NCI-H1105 treated with DMSO at 0.1 percent for 48 hours (cell line): ENCODE measurements around the gene AUTS2.

Experiments used
- DNase-seq: peaks from one replicate; lab custom pipeline; 2025; lab: John Stamatoyannopoulos, UW

The AUTS2 gene

GRCh38 chr7:70463352-70463938 is 865.2 kb downstream of the AUTS2 start:
- DNase-seq = no peak

- DNase-seq = no peak
Observed at GRCh38 chr7:70466725-70467364, 868.6 kb downstream of the AUTS2 start.

DNA sequence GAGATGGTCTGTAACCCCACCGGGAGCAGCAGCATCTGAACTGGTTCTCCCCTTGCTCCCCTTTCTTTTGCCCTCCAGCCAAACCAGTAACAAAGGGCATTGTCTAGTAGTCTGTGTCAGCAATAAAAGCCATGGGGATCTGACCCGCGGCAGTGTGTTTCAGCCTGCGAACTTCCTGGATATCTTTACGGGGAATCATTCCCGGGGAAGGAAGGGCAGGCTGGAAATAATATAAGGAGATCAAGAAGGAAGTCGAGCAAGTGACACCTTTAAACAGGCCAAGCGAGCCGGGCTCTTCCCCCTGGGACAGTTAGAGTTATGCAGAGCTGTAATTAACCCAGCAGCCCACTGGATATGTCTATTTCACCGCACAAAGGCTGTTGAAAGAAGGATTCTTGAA is 872.5 kb downstream of the AUTS2 start:
- DNase-seq = no peak

- DNase-seq = no peak
Observed at GRCh38 chr7:70472601-70473237, 874.4 kb downstream of the AUTS2 start.

DNA sequence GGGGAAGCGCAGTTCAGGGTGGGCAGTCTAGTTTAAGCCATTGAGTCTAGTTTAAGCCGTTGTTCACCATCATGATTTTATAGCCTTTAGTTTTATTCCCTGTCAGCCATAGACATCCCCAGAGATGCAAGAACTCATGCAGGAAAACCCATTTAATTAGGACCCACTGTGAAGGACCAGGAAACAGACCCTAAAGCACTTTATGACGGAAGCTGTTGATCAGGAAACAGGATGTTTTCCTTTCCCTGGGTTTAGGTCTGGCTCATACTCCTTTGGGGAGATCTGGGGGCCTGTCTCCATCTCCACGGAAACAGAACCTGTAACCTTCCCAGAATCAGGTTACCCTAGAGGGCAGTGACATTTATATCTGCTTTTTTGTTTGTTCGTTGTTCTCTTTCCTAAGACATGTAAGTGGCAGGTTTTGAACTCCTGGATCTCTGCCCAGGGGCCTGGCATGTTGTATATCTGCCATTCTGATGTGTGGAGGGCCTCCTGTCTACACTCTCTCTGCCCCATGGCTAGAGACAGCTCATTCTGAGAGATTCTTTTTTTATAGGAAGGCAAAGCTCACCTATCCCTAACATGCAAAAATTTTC is 876.5 kb downstream of the AUTS2 start:
- DNase-seq = no peak

GRCh38 chr7:70477036-70478010 is 879.0 kb downstream of the AUTS2 start:
- DNase-seq = no peak

GRCh38 chr7:70479153-70480021 is 881.1 kb downstream of the AUTS2 start:
- DNase-seq = no peak

DNA sequence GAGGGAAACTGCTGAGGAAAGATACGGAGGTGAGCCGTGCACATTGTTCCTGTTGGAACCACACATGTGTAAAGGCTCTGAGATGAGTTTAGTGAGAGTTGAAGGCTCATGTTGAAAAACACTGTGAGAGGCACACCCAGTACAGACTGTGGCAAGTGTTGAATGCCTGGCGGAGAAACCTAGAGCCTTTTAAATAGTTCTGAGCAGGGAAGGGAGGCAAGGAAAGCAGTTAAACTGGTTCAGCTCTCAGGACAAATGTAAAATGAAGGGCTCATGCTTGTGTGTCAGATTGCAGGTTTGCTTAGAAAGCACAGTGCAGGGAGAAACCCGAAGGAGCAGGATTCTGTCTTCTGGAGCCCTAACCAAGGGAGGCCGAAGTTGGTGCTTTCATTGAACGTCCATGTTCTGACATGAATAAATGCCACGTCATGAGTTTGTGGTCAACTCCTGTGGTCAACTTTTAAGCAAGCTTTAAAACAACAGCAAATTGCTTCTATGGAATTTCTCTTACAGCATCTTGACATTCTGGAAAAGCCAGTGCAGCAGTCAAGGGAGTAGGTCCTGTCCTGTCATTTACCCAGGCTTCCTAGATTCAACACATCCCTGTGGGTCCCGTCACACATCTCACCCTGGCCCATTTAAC is 882.8 kb downstream of the AUTS2 start:
- no peak for DNase-seq

DNA sequence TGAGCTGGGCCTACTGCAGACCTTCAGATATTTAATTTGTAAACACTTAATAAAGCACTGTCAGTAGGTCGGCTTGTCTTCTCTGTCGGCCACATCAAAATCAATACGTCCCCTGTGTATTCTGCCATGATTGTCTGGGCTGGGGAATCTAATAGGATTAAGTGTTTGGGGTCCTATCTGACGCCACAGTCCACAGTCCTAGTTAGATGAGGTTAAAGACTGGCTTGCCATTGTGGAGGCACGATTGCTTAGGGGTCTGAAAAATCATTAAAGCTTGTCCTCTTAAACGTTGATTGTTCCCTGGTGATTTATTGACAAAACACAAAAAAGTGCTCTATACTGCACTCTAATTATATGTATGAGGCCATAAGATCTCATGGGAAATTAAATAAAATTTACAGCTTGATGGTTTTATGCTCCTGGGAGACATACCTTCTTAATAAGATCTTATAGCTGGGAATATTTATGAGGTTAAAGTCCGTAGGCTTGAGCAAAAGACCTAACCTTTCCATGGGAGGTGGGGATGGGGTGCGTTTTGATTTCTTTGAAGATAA is 883.4 kb downstream of the AUTS2 start:
- DNase-seq = no peak

DNA sequence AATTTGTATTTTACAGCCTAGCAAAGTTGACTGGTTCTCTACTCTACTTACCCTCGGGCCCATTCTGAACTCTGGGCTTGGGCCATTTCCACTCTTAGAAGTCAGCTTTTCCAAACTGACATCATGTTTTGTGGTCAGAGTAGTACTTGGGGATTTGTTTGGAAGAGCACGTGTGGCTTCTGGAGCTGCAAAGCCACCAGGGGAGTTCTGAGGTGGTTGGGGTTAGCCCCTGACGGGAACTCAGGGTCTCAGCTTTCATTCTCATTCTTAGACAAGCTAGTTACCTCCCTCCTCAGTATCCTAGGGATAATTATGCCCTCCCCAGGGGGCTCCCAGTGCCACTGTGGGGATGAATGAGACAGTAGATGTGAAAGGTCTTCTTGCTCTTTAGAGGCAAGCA is 886.0 kb downstream of the AUTS2 start:
- no peak for DNase-seq

GRCh38 chr7:70486977-70487376 is 888.7 kb downstream of the AUTS2 start:
- no peak for DNase-seq

DNA sequence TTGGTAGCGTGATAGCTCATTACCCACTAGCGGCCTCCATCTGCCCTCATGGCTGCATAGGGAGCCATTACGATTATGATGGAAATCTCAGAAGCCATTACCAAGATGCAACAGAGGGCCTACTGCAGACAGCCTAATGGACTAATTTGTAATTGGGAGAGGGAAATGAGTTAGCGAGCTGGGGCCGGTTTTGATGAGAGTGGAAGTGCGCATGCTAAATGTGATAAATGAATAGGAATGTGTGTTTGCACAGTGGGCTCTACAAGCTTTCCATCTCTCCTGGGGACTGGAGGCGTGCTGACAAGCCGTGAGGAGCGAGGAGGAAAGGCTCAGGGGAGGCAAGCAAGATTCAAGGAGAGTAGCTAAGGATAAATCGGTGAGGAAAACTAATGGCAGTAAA is 889.2 kb downstream of the AUTS2 start:
- DNase-seq = no peak

- no peak for DNase-seq
Observed at GRCh38 chr7:70487886-70488285, 889.6 kb downstream of the AUTS2 start.

DNA sequence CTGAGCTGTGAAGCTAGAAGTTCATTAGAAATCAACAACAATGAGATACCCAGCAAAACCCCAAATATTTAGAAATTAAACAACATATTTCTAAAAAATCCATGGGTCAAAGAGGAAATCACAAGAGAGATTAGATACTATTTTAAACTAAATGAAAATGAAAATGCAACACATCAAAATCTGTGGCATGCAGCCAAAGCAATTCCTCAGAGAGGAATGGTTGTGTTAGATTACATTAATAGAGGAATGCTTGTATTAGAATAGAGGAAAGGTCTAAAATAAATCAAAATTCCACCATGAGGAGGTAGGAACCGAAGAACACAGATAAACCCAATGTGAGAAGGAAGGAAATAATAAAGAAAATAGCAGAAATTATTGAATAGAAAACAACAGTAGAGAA is 891.5 kb downstream of the AUTS2 start:
- no peak for DNase-seq

DNA sequence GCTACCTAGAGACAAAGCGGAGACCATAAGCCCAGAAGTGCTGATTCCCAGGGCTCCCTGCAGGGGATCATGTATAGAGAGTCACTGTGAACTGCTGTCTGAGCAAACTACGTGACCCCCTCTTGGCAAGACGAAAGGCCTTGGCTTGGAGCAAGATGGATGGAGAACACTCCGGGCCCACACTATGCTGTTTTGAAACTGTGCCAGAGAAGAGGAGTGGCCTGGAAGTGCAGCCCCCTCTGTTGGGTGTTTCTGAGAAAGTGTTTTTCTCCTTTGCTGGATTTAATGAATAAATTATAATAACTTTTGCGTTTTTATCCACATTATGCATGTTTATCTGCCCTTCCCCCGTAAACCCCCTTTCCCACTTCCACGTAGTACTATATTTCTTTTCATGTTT is 894.4 kb downstream of the AUTS2 start:
- DNase-seq = no peak

DNA sequence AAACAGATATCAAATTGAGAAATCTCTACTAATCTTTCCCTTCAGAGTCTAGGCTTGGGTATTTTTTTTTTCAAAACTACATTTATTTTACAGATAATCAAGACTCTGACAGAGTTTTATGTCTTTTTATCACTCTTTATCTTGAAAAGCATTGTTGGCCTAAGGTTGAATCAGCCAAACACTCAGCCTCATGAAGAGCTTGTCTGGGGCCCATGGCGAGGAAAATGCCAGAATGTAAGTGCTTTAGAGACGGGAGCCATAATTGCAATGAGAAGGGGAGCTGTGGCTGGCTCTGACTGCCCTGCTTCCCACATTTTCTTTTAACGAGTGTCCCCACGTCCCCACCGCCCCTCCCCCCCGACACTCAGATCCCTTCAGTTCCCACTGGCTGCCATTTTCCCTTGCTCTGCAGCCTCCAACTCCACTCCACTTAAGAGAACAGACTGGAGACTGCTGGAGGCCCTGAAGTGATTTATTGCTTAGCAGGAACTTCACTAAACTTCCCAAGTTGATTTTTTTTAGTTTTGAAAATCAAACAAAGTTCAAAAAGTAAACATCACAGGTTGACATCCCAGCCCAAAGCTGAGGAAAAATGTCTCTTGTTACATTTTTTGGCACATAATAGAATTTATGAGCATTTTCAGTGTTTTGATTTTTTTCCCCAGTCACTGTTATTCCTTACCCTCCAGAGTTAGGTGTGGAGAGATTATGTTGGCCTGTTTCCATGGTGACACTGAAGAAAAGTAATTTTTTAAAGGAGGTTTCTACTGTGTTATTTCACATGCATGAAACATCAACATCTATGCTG is 896.2 kb downstream of the AUTS2 start:
- no peak for DNase-seq

- no peak for DNase-seq
Observed at GRCh38 chr7:70495033-70495376, 896.7 kb downstream of the AUTS2 start.

- DNase-seq = no peak
Observed at GRCh38 chr7:70497793-70498192, 899.5 kb downstream of the AUTS2 start.

DNA sequence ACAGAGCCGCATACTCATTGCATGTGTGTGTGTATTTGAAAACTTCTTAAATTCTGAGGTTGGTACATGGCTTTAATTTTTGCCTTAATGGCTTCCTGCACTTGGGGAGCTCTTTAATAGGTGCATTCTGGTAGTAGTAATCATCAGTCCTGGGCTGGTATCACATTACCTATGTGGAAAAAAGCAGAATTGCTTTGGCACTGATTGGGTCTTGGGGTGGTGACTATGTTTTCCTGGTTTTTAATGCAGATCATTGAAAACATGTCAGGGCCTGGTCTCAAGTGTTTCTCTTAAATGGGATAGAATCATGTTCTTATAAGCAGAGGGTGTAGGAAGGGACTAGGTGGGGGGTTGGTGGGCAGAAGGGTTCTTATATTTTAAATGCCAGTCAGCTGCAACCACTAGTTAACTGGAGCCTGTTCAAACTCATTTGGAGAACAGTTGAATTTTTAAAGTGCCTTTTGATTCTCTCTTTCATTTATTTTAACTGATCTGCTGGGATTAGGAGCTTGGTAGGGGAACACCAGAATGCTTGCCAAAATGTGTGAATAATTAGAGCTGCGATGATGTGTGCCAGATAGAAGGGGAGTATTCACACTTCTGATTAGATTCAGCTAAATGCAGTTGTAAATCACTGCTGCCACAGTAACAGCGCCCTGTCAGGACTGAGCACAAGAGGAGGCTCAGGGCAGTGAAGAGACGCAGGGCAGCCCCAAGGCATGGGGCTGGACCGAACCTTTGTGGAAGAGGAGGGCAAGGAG is 900.1 kb downstream of the AUTS2 start:
- DNase-seq = peak; percentile 93
